H1 (cell line): ENCODE measurements around the gene NIN. TPM values are rescaled to one million over a fixed set of nuclear protein-coding genes. Genes with fewer than 3 reads are reported as not detected.

ENCODE experiments used
- CTCF ChIA-PET: fragments of 300-600 bp; sonication (Branson Sonifier 250); formaldehyde crosslinking; loops from one replicate; lab custom pipeline; 2021; ENCODE audit not compliant: partially characterized antibody; lab: Charles Lee
- POLR2A ChIA-PET: fragments of 300-600 bp; sonication (Branson Sonifier 250); formaldehyde crosslinking; loops from one replicate; lab custom pipeline; 2021; ENCODE audit warnings: inconsistent platforms; ENCODE audit not compliant: partially characterized antibody; lab: Charles Lee
- DNase-seq, 2 experiments: peaks; one replicate each; pipeline versions ENCODE4 v3.0.0 to v3.0.0-alpha.2; 2010 to 2022; ENCODE audit warnings: low spot score in 2 of 2, low read depth in 1 of 2, mixed read lengths in 1 of 2
- FAIRE-seq: peaks from 2 replicates; lab custom pipeline; 2011; peaks lifted over from hg19 to GRCh38; lab: Jason Lieb, UNC
- H2AFZ ChIP-seq: 2 replicates; pipeline ENCODE4 v1.8.1; 2012; ENCODE audit warnings: low read length, inconsistent platforms
- H2AK5ac ChIP-seq: 2 replicates; pipeline ENCODE4 v1.6.1; 2013; ENCODE audit warnings: low read depth, low read length
- H2BK120ac ChIP-seq: replicated peaks from 2 replicates; pipeline ENCODE3; 2013; ENCODE audit warnings: low read depth, low read length, inconsistent platforms
- H2BK12ac ChIP-seq: 2 replicates; pipeline ENCODE4 v1.6.1; 2013; ENCODE audit warnings: low read depth, low read length
- H2BK15ac ChIP-seq: 2 replicates; pipeline ENCODE4 v1.6.1; 2013; ENCODE audit warnings: low read length
- H2BK20ac ChIP-seq: 2 replicates; pipeline ENCODE4 v1.6.1; 2013; ENCODE audit warnings: low read length
- H2BK5ac ChIP-seq: 2 replicates; pipeline ENCODE4 v1.6.1; 2013; ENCODE audit warnings: low read depth, low read length
- H3K14ac ChIP-seq: 2 replicates; pipeline ENCODE4 v1.6.1; 2013; ENCODE audit warnings: inconsistent platforms; ENCODE audit not compliant: insufficient read length
- H3K18ac ChIP-seq: 2 replicates; pipeline ENCODE4 v1.6.1; 2013; ENCODE audit warnings: low read length; ENCODE audit errors: extremely low read depth
- H3K23ac ChIP-seq: 2 replicates; pipeline ENCODE4 v1.6.1; 2013; ENCODE audit warnings: inconsistent platforms; ENCODE audit not compliant: insufficient read length
- H3K23me2 ChIP-seq: 2 replicates; pipeline ENCODE4 v1.6.1; 2013; ENCODE audit warnings: low read depth, low read length
- H3K27ac ChIP-seq: 2 replicates; pipeline ENCODE4 v1.6.1; 2011; ENCODE audit warnings: low read depth, low read length, inconsistent platforms
- H3K27me3 ChIP-seq, 4 experiments: replicated peaks in 1 of 4; 1 replicate in 1 of 4; 2 replicates in 3 of 4; pipeline versions ENCODE4 v1.6.1 to v1.8.1; 2011 to 2013; ENCODE audit warnings: low read length in 3 of 4, mild to moderate bottlenecking in 3 of 4, inconsistent platforms in 2 of 4, mixed read lengths in 2 of 4, moderate library complexity in 1 of 4; ENCODE audit not compliant: control insufficient read depth in 3 of 4, insufficient read depth in 3 of 4; ENCODE audit errors: extremely low read depth in 1 of 4
- H3K36me3 ChIP-seq, 4 experiments: 2 replicates each; pipeline versions ENCODE4 v1.6.1 to v1.8.1; 2011 to 2013; ENCODE audit warnings: mild to moderate bottlenecking in 4 of 4, low read length in 3 of 4, moderate library complexity in 2 of 4, control low read depth in 1 of 4, inconsistent platforms in 1 of 4; ENCODE audit not compliant: insufficient read depth in 4 of 4, control insufficient read depth in 2 of 4
- H3K4ac ChIP-seq: replicated peaks from 2 replicates; pipeline ENCODE3; 2013; ENCODE audit warnings: low read length, low read depth, mixed read lengths, inconsistent platforms; ENCODE audit not compliant: insufficient read length
- H3K4me1 ChIP-seq, 4 experiments: replicated peaks in 1 of 4; 1 replicate in 1 of 4; 2 replicates in 3 of 4; pipeline versions ENCODE4 v1.6.1 to v1.8.1; 2011 to 2013; ENCODE audit warnings: low read length in 3 of 4, inconsistent platforms in 2 of 4, mixed read lengths in 1 of 4; ENCODE audit not compliant: insufficient read depth in 4 of 4, control insufficient read depth in 3 of 4
- H3K4me2 ChIP-seq, 2 experiments: 2 replicates each; pipeline versions ENCODE4 v1.6.1 to v1.8.1; 2011 to 2013; ENCODE audit warnings: low read depth in 2 of 2, low read length in 2 of 2, control low read depth in 1 of 2, inconsistent platforms in 1 of 2, mild to moderate bottlenecking in 1 of 2; ENCODE audit not compliant: insufficient read depth in 1 of 2
- H3K4me3 ChIP-seq, 4 experiments: fragments of 200-600, 300-600 bp in 1 of 4; sonication (generic), shearing (Covaris generic), sonication (Bioruptor Twin) in 1 of 4; 2 replicates each; pipeline versions ENCODE4 v1.5.1 to v1.8.1; 2011 to 2016; ENCODE audit warnings: low read length in 4 of 4, low read depth in 3 of 4, control low read depth in 2 of 4, inconsistent platforms in 2 of 4, mild to moderate bottlenecking in 2 of 4, mixed read lengths in 1 of 4, moderate library complexity in 1 of 4; ENCODE audit not compliant: insufficient read depth in 2 of 4; ENCODE audit errors: extremely low read depth in 1 of 4
- H3K56ac ChIP-seq: replicated peaks from 2 replicates; pipeline ENCODE3; 2013; ENCODE audit warnings: low read depth, mild to moderate bottlenecking, mixed read lengths, low read length, inconsistent platforms; ENCODE audit not compliant: insufficient read length
- H3K79me1 ChIP-seq: 2 replicates; pipeline ENCODE4 v1.6.1; 2013; ENCODE audit warnings: low read depth, low read length, control low read depth
- H3K79me2 ChIP-seq, 2 experiments: 2 replicates each; pipeline versions ENCODE4 v1.6.1 to v1.8.1; 2012 to 2013; ENCODE audit warnings: low read length in 2 of 2, mild to moderate bottlenecking in 2 of 2, inconsistent platforms in 1 of 2; ENCODE audit not compliant: insufficient read depth in 2 of 2, control insufficient read depth in 1 of 2
- H3K9ac ChIP-seq, 4 experiments: replicated peaks in 1 of 4; 1 replicate in 1 of 4; 2 replicates in 3 of 4; pipeline versions ENCODE4 v1.6.1 to v1.8.1; 2011 to 2013; ENCODE audit warnings: low read depth in 3 of 4, low read length in 3 of 4, control low read depth in 2 of 4, mild to moderate bottlenecking in 2 of 4, moderate library complexity in 2 of 4, inconsistent platforms in 1 of 4; ENCODE audit errors: extremely low read depth in 1 of 4
- H3K9me3 ChIP-seq, 2 experiments: 2 replicates each; pipeline versions ENCODE4 v1.6.1 to v1.8.1; 2012 to 2013; ENCODE audit warnings: mild to moderate bottlenecking in 2 of 2, moderate library complexity in 2 of 2, control low read depth in 1 of 2, inconsistent platforms in 1 of 2, low read depth in 1 of 2, low read length in 1 of 2, mixed read lengths in 1 of 2; ENCODE audit not compliant: insufficient read depth in 2 of 2
- H4K20me1 ChIP-seq, 2 experiments: replicated peaks in 1 of 2; 2 replicates each; pipeline versions ENCODE3 to v1.8.1; 2011 to 2013; ENCODE audit warnings: inconsistent platforms in 2 of 2, low read length in 2 of 2, mild to moderate bottlenecking in 1 of 2; ENCODE audit not compliant: insufficient read depth in 2 of 2, control insufficient read depth in 1 of 2
- H4K5ac ChIP-seq: 2 replicates; pipeline ENCODE4 v1.6.1; 2013; ENCODE audit warnings: low read length, low read depth, mixed read lengths, inconsistent platforms; ENCODE audit not compliant: insufficient read length
- H4K8ac ChIP-seq: 2 replicates; pipeline ENCODE4 v1.8.0; 2013; ENCODE audit warnings: mild to moderate bottlenecking, moderate library complexity, low read length, inconsistent platforms; ENCODE audit not compliant: insufficient read depth; ENCODE audit errors: extremely low read depth
- H4K91ac ChIP-seq: replicated peaks from 2 replicates; pipeline ENCODE3; 2013; ENCODE audit warnings: low read length, mixed read lengths, inconsistent platforms; ENCODE audit not compliant: insufficient read length
- ATF3 ChIP-seq: IDR thresholded peaks from 2 replicates; pipeline ENCODE4 v1.6.1; 2011; ENCODE audit warnings: low read depth, mild to moderate bottlenecking, low read length; ENCODE audit not compliant: insufficient read depth
- CBX5 ChIP-seq: fragments of 300-800, 300-1000 bp; sonication (generic); IDR thresholded peaks from 2 replicates; pipeline ENCODE4 v1.7.1; 2016; ENCODE audit warnings: antibody characterized with exemption, low read length, low read depth
- EGR1 ChIP-seq: IDR thresholded peaks from 2 replicates; pipeline ENCODE4 v1.6.1; 2011; ENCODE audit warnings: low read depth, low read length, borderline replicate concordance
- FOSL1 ChIP-seq: IDR thresholded peaks from 2 replicates; pipeline ENCODE4 v1.6.1; 2011; ENCODE audit warnings: mild to moderate bottlenecking, low read depth, low read length, moderate library complexity; ENCODE audit not compliant: insufficient read depth
- KDM4A ChIP-seq: IDR thresholded peaks from one replicate; pipeline ENCODE4 v1.7.1; 2012; ENCODE audit warnings: low read depth, mild to moderate bottlenecking, moderate library complexity, low read length, inconsistent platforms; ENCODE audit not compliant: severe bottlenecking
- KDM5A ChIP-seq: fragments of 200-600 bp; IDR thresholded peaks from 2 replicates; pipeline ENCODE4 v1.7.1; 2012; ENCODE audit warnings: mild to moderate bottlenecking, low read length, inconsistent platforms, mixed read lengths
- MAX ChIP-seq: IDR thresholded peaks from 2 replicates; pipeline ENCODE4 v1.6.1; 2012; ENCODE audit warnings: inconsistent platforms
- RAD21 ChIP-seq, 2 experiments: IDR thresholded peaks in 1 of 2; conservative IDR thresholded peaks in 1 of 2; 2 replicates each; pipeline ENCODE4 v1.6.1; 2011; ENCODE audit warnings: low read depth in 2 of 2, low read length in 2 of 2, improper control_type of control experiment in 1 of 2, inconsistent platforms in 1 of 2, mild to moderate bottlenecking in 1 of 2, moderate library complexity in 1 of 2
- RFX5 ChIP-seq: IDR thresholded peaks from 2 replicates; pipeline ENCODE4 v1.6.1; 2011; ENCODE audit warnings: low read depth, low read length, improper control_type of control experiment, borderline replicate concordance
- SIN3A ChIP-seq, 2 experiments: IDR thresholded peaks in 1 of 2; conservative IDR thresholded peaks in 1 of 2; 2 replicates each; pipeline ENCODE4 v1.6.1; 2011 to 2012; ENCODE audit warnings: low read length in 2 of 2, improper control_type of control experiment in 1 of 2, low read depth in 1 of 2, mild to moderate bottlenecking in 1 of 2
- TAF7 ChIP-seq: optimal IDR thresholded peaks from 2 replicates; pipeline ENCODE3; 2011; ENCODE audit warnings: low read depth, mild to moderate bottlenecking, inconsistent platforms, low read length, moderate library complexity, borderline replicate concordance
- WGBS, 2 experiments: shearing (Covaris generic) in 1 of 2; methylation state at CpG; one replicate each; pipeline versions ENCODE4 v1.1.6 to v1.1.7; 2013 to 2015; ENCODE audit warnings: low lambda C conversion rate in 2 of 2, mixed read lengths in 2 of 2, inconsistent platforms in 1 of 2, low coverage in 1 of 2, missing lambda C conversion rate in 1 of 2; ENCODE audit not compliant: insufficient replicate concordance in 2 of 2, insufficient coverage in 1 of 2, insufficient read length in 1 of 2; ENCODE audit errors: extremely low coverage in 1 of 2, missing lambda C conversion rate in 1 of 2; 5-methylcytosine and 5-hydroxymethylcytosine counted together
- polyA plus RNA-seq, 7 experiments: library from polyadenylated mRNA; depleted of rRNA in 3 of 7; stranded (reverse) in 5 of 7; unstranded in 2 of 7; fragments of >200 nt in 5 of 7; fragments of 200-250 nt in 2 of 7; gene quantifications; 1 replicate in 5 of 7; 2 replicates in 1 of 7; 4 replicates in 1 of 7; pipeline versions ENCODE4 v1.2.1 to v1.2.3, GENCODE V29; 2011 to 2013; ENCODE audit warnings: missing spikeins in 2 of 7, mixed read lengths in 2 of 7
- total RNA-seq: library from RNA; stranded (reverse); fragmentation: NEBNext Ultra II Directional; extraction: Animal tissue kit (Norgen Biotek cat#: 25700); gene quantifications from 2 replicates; pipeline ENCODE4 v1.2.1, GENCODE V29; 2021

The NIN gene
- total and polyA plus RNA-seq, 2 of the 8 experiments (the other 6 are each of a cell fraction or from before 2014, with no cell fraction given) = 3.2 to 21.3 TPM

- DNase-seq (no peak), FAIRE-seq (no peak)
- no peak overlapping the region for H3K14ac ChIP-seq
- H3K23me2 ChIP-seq = no peaks in the 10 kb centered on the region
- ChIA-PET CTCF (interaction anchor here (0.6 to 8.4 kb wide), 6 partner anchors 15 to 941 kb away, joined by 3 to 102 read pairs (median 4); no protein-coding TSS in a partner anchor), POLR2A (interaction anchor here (1.5 kb wide), 1 partner anchor 10 kb away, joined by 3 read pairs; no protein-coding TSS in a partner anchor)
- H3K79me2 ChIP-seq = no peaks in the 10 kb centered on the region
- H3K9me3 ChIP-seq = no peaks in the 10 kb centered on the region
- no peak overlapping the region for H3K56ac ChIP-seq
- no peaks in the 10 kb centered on the region for H3K4me1 ChIP-seq
- no peak overlapping the region for H2BK15ac ChIP-seq
- H3K23ac ChIP-seq = no peak overlapping the region
- no peak overlapping the region for H3K18ac ChIP-seq
- no peak overlapping the region for H2BK5ac ChIP-seq
- no peak overlapping the region for H3K4me2 ChIP-seq
- no peaks in the 10 kb centered on the region for H3K27me3 ChIP-seq
- H2AFZ ChIP-seq = no peak overlapping the region
- H4K91ac ChIP-seq = no peak overlapping the region
- H2BK120ac ChIP-seq = no peak overlapping the region
- H3K9ac ChIP-seq = no peak overlapping the region
- 96% methylated on average over 8 of the region's 8 CpGs; no CpG with 5 or more reads in 1 of the 2 experiments for WGBS, 2 experiments
- no peaks in the 10 kb centered on the region for H3K79me1 ChIP-seq
- no peak overlapping the region for H2AK5ac ChIP-seq
- no peaks in the 10 kb centered on the region for H4K20me1 ChIP-seq
- H4K8ac ChIP-seq = no peak overlapping the region
- H3K4me3 ChIP-seq = no peak overlapping the region
- H3K4ac ChIP-seq = no peak overlapping the region
- no peak overlapping the region for H4K5ac ChIP-seq
- H3K36me3 ChIP-seq = peaks cover 5 to 36% (median 22%) of the 10 kb centered on the region in 4 experiments
- H2BK20ac ChIP-seq = no peak overlapping the region
- no peak overlapping the region for H2BK12ac ChIP-seq
- no peak overlapping the region for H3K27ac ChIP-seq
- TF ChIP-seq SIN3A (conservative IDR thresholded peaks at IDR 0.05 in 1 of 2, IDR thresholded peaks at IDR 0.05 in 1 of 2; ENCODE audit: low read depth in 1 of 2, low read length in 2 of 2) = no peak
- no peak for TF ChIP-seq ATF3
- TF ChIP-seq TAF7 = no peak
- TF ChIP-seq RAD21 (IDR thresholded peaks at IDR 0.05 in 1 of 2, conservative IDR thresholded peaks at IDR 0.05 in 1 of 2; ENCODE audit: low read depth in 2 of 2, low read length in 2 of 2) = no peak
- TF ChIP-seq EGR1 = no peak
- TF ChIP-seq KDM4A = no peak
- no peak for TF ChIP-seq MAX
- no peak for TF ChIP-seq KDM5A
- no peak for TF ChIP-seq CBX5
- TF ChIP-seq RFX5 = no peak
- no peak for TF ChIP-seq FOSL1
Measured at GRCh38 chr14:50759800-50760543, 71.0 kb downstream of the NIN start.
